Muscle layer of duodenum (tissue), 2 donors: ENCODE data around the gene SSBP3.

Experiments
- H3K27ac ChIP-seq: one replicate; pipeline ENCODE4 v1.7.0; 2013; ENCODE audit warnings: mild to moderate bottlenecking, low read length
- H3K27me3 ChIP-seq: one replicate; pipeline ENCODE4 v1.7.0; 2013; ENCODE audit warnings: low read depth, mild to moderate bottlenecking, control low read depth, low read length
- H3K36me3 ChIP-seq, 2 donors: one replicate each; pipeline ENCODE4 v1.7.0; 2013; ENCODE audit warnings: low read length in 2 of 2, control low read depth in 1 of 2, mild to moderate bottlenecking in 1 of 2; ENCODE audit not compliant: insufficient read depth in 2 of 2, control insufficient read depth in 1 of 2
- H3K4me1 ChIP-seq, 2 donors: one replicate each; pipeline ENCODE4 v1.7.0; 2013; ENCODE audit warnings: low read length in 2 of 2, mild to moderate bottlenecking in 2 of 2, control low read depth in 1 of 2, moderate library complexity in 1 of 2; ENCODE audit not compliant: insufficient read depth in 2 of 2, control insufficient read depth in 1 of 2
- H3K4me3 ChIP-seq, 2 donors: one replicate each; pipeline ENCODE4 v1.7.0; 2013; ENCODE audit warnings: low read length in 2 of 2, low read depth in 1 of 2, mild to moderate bottlenecking in 1 of 2
- H3K9me3 ChIP-seq, 2 donors: one replicate each; pipeline ENCODE4 v1.7.0; 2013; ENCODE audit warnings: low read length in 2 of 2, control low read depth in 1 of 2, mild to moderate bottlenecking in 1 of 2; ENCODE audit not compliant: control insufficient read depth in 1 of 2
- donor health status: healthy.

SSBP3 gene

DNA sequence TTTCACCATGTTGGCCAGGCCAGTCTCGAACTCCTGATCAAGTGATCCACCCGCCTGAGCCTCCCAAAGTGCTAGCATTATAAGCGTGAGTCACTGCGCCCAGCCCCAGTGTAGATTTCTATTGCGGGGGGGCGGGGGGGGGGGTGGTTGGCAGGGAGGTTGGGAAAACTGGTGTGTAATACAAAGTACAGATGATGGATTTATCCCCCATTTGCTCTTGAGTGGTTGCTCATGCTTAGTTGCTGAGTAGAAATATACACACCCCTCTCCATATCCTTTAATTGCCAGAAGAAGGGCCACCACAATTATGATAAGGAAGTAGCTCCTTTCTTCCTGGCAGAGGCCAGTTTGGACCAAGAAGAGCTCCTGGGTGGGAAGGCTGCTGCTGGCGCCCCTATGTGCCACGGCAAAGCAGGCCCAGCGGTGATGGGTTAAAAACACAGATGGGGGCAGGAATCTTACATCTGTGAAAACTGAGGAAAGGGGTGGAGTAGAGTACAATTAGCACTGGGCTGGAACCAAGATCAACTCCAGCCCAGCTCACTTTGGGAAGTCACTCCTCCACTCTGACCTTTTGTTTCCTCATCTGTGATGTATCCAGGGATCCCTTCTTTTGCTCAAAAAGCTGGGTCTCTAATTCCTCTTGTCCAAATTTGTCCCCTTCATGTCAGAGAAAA, 151.0 kb downstream of the SSBP3 start:
- Histone ChIP-seq H3K36me3 (peaks cover 0 to 14% of the 10 kb centered on the region in 2 donors), H3K9me3 (no peaks in the 10 kb centered on the region), H3K27ac (no peak overlapping the region), H3K4me1 (peaks cover 0 to 4% of the 10 kb centered on the region in 2 donors), H3K4me3 (no peak overlapping the region), H3K27me3 (no peaks in the 10 kb centered on the region)

DNA sequence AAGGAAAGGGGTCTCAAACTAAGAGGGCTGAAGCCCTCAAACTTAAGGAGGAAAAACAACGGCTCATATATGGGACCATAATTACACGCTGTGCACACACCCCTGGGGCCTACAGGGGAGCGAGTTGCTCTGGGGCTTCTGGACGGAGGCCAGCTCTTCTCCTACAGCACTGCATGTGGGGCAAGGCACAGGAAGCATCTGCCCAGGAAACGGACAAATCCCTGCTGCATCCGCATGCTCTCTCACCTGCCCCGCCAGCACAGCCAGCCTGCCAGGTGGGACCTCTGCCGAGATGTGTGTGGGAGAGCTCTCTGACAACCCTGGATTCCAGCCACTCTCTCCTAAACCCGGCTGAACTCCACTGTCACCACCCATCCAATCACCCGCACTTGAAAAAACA, 152.1 kb downstream of the SSBP3 start:
- Histone ChIP-seq H3K36me3 (peaks cover 0 to 18% of the 10 kb centered on the region in 2 donors), H3K27me3 (no peaks in the 10 kb centered on the region), H3K27ac (no peak overlapping the region), H3K9me3 (no peaks in the 10 kb centered on the region), H3K4me3 (no peak overlapping the region), H3K4me1 (peaks cover 0 to 4% of the 10 kb centered on the region in 2 donors)

DNA sequence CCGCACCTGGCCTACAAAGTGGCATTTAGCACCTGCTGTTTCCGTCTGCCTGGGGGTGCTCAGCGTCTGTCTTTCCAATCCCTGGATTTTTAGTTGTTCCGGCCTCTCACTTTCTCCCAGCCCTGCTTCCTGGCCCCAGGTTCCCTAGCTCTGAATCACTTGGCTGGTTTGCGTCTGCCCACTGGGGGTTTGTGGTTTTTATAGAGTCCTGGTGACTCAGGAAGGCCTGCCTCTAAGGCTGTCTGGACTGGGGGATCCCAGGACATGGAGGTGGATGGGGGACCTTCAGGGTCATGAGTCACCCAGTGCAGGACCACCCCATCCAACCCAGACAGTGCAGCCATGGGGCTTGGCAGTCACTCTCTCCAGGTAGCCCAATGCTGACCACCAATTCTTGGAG, 152.7 kb downstream of the SSBP3 start:
- Histone ChIP-seq H3K4me1 (peaks cover 0 to 8% of the 10 kb centered on the region in 2 donors), H3K4me3 (no peak overlapping the region), H3K27me3 (no peaks in the 10 kb centered on the region), H3K27ac (no peak overlapping the region), H3K36me3 (peaks cover 2 to 18% of the 10 kb centered on the region in 2 donors), H3K9me3 (no peaks in the 10 kb centered on the region)

DNA sequence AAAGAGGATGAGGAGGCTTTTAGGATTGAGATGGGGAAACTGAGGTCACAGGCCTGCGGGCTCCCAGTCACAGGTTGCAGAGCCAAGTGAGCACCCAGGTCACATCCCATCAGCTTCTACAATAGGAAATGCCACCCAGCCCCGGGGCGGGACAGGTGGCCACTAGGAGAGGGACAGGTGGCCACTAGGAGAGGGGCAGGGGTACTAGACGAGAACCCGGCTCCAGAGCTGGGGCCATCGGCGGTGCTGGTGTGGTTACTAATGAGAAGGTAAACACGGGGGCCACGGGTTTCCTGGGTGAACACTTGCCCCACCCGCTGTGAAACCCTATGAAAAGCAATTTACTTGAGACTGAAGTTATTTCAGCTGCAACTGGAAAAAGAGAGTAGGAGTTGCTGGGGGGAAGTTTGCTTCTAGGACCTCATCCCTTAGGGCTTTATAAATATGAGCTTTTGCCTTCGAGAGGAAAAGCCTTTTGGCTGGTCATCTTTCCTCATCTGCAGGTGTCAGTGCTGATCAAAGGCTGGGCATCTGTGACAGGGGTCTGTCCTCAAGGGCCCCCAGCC, 153.7 kb downstream of the SSBP3 start:
- Histone ChIP-seq H3K9me3 (no peaks in the 10 kb centered on the region), H3K27ac (no peak overlapping the region), H3K27me3 (no peaks in the 10 kb centered on the region), H3K4me1 (peaks cover 0 to 12% of the 10 kb centered on the region in 2 donors), H3K4me3 (no peak overlapping the region), H3K36me3 (peaks cover 7 to 18% of the 10 kb centered on the region in 2 donors)

DNA sequence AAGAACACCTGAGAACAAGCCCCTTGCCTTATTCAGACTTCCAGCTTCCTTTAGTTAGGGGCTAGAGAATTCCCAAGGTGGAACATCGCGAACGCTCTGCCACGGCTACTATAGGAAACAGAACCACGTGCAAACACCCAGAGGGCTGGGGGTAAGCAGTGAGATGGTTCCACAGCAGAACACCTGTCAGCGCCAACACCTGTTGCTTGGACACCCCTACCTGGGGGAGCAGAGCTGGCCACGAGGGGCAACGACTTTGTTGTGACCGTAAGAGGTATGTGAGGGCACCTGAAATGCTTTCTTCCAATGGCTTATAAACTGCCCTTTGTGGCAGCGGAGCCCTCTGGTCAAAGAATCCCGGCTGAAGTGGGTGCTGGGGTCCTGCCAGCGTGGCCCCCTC, 155.5 kb downstream of the SSBP3 start:
- Histone ChIP-seq H3K4me3 (no peak overlapping the region), H3K36me3 (peaks cover 7 to 18% of the 10 kb centered on the region in 2 donors), H3K9me3 (no peaks in the 10 kb centered on the region), H3K27me3 (no peaks in the 10 kb centered on the region), H3K27ac (no peak overlapping the region), H3K4me1 (peaks cover 0 to 30% of the 10 kb centered on the region in 2 donors)

GRCh38 chr1:54249819-54250435, 156.3 kb downstream of the SSBP3 start:
- Histone ChIP-seq H3K4me3 (no peak overlapping the region), H3K36me3 (peaks cover 7 to 18% of the 10 kb centered on the region in 2 donors), H3K4me1 (peaks cover 0 to 37% of the 10 kb centered on the region in 2 donors), H3K27ac (no peak overlapping the region), H3K27me3 (no peaks in the 10 kb centered on the region), H3K9me3 (no peaks in the 10 kb centered on the region)

DNA sequence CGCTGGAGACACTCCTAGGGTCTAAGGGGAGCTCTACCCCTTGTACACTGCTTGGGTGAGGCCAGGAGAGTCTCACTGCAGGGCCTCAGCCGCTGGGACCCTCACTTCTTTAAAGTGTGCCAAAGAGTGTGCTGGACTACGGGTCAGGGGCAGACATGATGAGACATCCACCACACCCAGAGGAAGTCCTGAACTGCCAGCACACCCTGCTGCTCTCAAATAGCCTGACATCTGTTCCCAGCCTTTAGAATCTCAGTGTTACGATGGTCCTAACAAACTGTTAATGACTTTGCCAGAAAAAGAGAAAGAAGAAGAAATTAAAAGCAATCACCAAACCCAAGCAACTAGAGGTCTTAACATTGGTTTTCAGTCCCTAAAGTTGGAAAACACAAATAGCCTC, 157.2 kb downstream of the SSBP3 start:
- H3K9me3 ChIP-seq = no peaks in the 10 kb centered on the region
- H3K4me1 ChIP-seq = peaks cover 0 to 40% of the 10 kb centered on the region in 2 donors
- no peaks in the 10 kb centered on the region for H3K27me3 ChIP-seq
- no peak overlapping the region for H3K27ac ChIP-seq
- no peak overlapping the region for H3K4me3 ChIP-seq
- H3K36me3 ChIP-seq = peaks cover 7 to 18% of the 10 kb centered on the region in 2 donors

DNA sequence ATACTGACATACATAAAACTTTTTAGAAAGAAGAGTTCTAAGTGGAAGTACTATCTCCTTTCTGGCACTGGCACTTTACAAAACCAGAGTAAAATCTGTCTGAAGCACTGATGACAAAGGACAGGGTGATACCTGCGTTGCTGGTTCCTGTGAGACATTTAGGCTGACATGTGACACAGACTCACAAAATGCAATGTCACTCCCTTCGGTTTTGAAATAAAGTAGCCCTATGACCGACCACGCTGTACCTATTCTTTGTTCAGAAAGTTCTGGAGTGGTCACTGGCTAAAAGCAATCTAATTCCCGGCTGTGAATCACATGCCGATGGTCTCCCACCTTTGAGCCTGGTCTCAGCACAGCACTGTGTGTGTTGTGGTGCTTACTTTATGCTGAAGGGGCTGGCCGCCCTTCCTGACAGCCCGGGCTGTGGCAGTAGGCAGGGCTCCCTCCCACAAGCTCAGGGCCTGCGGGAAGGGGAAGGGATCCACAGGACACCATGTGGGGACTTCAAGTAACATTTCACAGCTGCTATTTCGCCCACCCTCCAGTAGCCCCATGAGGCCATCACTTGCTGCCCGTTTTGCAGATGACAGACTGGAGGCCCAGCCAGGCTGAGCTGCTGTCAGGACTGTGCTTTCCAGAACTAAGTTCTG, 158.2 kb downstream of the SSBP3 start:
- Histone ChIP-seq H3K4me1 (peaks cover 0 to 40% of the 10 kb centered on the region in 2 donors), H3K27ac (no peak overlapping the region)

DNA sequence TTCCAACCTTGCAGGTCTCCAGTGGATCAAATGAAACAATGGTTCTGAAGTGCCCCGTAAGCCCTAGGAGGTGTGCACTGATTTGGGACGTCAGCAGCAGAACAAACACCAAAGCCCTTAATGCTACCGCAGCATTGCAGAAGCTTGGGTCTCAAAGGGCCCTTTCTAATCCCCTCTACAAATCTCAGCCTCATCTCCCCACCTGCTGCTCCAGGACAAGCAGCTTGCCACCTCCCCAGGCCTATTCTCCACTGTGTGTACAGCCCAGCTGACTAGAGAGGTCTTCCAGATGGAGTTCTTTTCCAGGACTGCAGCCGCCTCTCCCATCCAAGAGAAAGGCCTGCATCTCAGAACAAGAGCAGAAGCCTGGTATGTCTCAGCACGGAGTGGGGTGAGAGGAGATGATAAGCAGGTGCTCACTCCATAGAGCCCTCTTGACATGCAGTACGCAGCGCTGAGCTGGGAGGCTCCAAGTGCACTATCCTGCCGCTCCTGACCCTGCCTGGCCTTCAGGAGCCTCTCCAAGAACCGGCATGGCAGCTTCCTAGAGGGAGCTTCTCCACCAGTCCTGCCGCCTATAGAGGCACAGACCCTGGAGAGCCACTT, 160.0 kb downstream of the SSBP3 start:
- peaks cover 0 to 40% of the 10 kb centered on the region in 2 donors for H3K4me1 ChIP-seq
- peaks cover 16 to 22% of the 10 kb centered on the region in 2 donors for H3K36me3 ChIP-seq
- H3K9me3 ChIP-seq = no peaks in the 10 kb centered on the region
- H3K27me3 ChIP-seq = no peaks in the 10 kb centered on the region
- no peak overlapping the region for H3K27ac ChIP-seq
- H3K4me3 ChIP-seq = no peak overlapping the region

More for the DNA sequence above, 158.2 kb downstream of the SSBP3 start:
- Histone ChIP-seq H3K27me3 (no peaks in the 10 kb centered on the region), H3K36me3 (peaks cover 14 to 23% of the 10 kb centered on the region in 2 donors), H3K9me3 (no peaks in the 10 kb centered on the region), H3K4me3 (no peak overlapping the region)

- Histone ChIP-seq H3K27me3 (no peaks in the 10 kb centered on the region), H3K4me3 (no peak overlapping the region), H3K36me3 (peaks cover 16 to 23% of the 10 kb centered on the region in 2 donors), H3K4me1 (peaks cover 0 to 40% of the 10 kb centered on the region in 2 donors), H3K9me3 (no peaks in the 10 kb centered on the region), H3K27ac (no peak overlapping the region)
These were observed 160.7 kb downstream of the SSBP3 start for GRCh38 chr1:54245501-54245900.

DNA sequence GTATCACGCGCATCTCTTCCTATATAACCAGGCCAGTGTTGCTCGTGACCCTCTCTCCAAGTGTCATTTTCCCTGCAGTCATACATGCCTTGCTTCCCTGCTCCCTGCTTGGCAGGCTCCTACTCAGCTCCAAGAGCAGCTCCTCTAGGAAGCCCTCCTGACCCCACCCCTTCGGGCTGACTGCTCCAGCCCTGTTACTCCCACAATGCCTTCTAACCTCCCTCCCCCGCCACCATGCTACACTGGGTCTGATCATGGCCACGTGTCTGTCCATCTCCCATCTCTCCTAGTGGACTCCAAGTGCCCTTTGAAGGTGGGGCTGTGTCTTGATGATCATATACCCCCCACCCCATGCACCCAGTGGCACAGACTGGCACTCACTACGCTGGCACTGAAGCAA, 161.5 kb downstream of the SSBP3 start:
- Histone ChIP-seq H3K9me3 (no peaks in the 10 kb centered on the region), H3K27me3 (no peaks in the 10 kb centered on the region), H3K27ac (no peak overlapping the region), H3K4me3 (no peak overlapping the region), H3K4me1 (peaks cover 0 to 43% of the 10 kb centered on the region in 2 donors), H3K36me3 (peaks cover 16 to 24% of the 10 kb centered on the region in 2 donors)
